Frontal cortex (tissue), 4 donors: ENCODE measurements around the gene TMEM132E. TPM values are rescaled to one million over a fixed set of nuclear protein-coding genes. Genes with fewer than 3 reads are reported as not detected.

Experiments used
- DNase-seq, 2 donors: peaks; one replicate each; pipeline ENCODE4 v3.0.0; 2012; ENCODE audit warnings: low spot score in 2 of 2
- FAIRE-seq: peaks from 2 replicates; lab custom pipeline; 2012; peaks lifted over from hg19 to GRCh38; lab: Jason Lieb, UNC
- total RNA-seq: library from RNA; depleted of rRNA; stranded (reverse); fragments of >200 nt; gene quantifications from one replicate; pipeline ENCODE4 v1.2.3, GENCODE V29; 2014
- donor health status: control.
- donor health status: control.
- donor health status: control.

The TMEM132E gene
- total RNA-seq, 1 donor from 2014 or later = 1.6 TPM

GRCh38 chr17:34567691-34568465, 11.5 kb upstream of the TMEM132E start:
- DNase-seq = no peak
- FAIRE-seq = no peak

DNA sequence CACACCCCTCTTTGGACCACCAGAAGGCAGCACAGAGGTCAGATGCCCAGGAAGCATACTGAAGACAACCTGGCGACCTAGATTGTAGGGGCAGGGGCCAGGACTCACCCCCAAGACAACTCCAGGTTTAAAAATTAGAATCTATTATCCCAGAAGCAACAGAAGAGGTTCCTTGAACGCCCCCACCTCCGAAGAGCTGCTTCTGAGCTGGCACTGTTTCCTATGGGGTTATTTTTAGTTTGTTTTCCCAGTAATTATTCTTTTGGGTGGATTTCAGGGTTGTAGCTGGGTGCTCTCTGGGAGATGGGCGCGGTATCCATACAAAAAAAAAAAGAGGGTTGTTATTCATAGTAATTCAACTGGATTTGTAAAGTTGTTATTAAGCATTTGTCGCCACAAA, 10.4 kb upstream of the TMEM132E start:
- FAIRE-seq (no peak), DNase-seq (no peak)

DNA sequence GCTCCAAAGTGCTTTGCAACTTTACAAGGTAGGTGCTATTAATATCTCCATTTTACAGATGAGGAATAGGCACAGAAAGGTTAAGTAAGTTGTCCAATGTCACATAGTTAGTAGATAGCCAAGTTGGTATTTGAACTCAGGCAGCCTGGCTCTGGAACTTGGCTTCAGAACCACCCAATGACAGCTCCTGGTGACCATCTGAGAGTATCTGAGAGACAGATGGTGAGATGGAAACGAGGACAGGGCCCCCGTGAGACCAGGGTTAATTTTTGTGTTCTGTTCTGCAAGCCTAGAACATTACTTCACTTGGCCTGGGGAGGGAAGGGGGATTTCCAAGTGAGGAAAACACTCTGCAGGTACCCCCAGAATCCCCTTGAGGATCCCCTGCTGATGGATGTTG, 9.8 kb upstream of the TMEM132E start:
- FAIRE-seq (no peak), DNase-seq (no peak)

- FAIRE-seq (no peak), DNase-seq (no peak)
Measured at GRCh38 chr17:34570506-34570905, 8.9 kb upstream of the TMEM132E start.

GRCh38 chr17:34571428-34572130, 7.8 kb upstream of the TMEM132E start:
- FAIRE-seq (no peak), DNase-seq (no peak)

DNA sequence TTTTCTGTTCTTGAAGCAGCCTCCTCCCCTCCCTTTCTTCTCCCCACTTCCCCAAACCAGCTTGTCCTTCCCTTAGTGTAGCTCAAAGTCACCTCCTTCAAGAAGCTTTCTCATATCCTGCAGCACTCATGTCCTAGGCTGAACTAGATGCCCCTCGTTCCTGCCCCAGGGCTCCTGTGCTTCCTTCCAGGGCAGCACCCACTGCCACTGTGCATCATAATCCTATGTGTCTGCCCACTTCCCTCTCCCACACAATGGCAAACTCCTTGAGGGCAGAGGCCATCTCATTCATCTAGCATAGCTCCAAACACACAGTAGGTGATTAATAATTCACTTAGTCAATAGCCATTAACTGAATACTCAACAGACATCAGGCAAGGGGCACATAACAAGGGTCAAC, 6.9 kb upstream of the TMEM132E start:
- DNase-seq = no peak
- no peak for FAIRE-seq

DNA sequence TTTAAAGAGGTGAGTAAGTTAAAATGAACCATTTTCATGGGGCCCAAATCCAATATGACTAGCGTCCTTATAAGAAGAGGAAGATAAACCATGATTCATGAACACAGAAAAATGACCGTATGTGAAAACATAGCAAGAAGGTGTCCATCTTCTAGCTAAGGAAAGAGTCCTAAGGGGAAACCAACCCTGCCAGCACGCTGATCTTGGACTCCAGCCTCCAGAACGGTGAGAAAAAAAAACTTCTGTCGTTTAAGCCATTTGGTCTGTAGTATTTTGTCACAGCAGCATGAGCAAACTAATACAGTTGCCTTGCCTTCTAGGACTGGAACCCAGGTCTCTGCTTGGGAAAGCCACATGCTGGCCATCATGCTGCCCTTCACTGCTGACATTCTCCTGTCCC, 4.2 kb upstream of the TMEM132E start:
- FAIRE-seq (no peak), DNase-seq (no peak)

- no peak for DNase-seq
- FAIRE-seq = no peak
Measured at GRCh38 chr17:34578016-34578415, 1.4 kb upstream of the TMEM132E start.

DNA sequence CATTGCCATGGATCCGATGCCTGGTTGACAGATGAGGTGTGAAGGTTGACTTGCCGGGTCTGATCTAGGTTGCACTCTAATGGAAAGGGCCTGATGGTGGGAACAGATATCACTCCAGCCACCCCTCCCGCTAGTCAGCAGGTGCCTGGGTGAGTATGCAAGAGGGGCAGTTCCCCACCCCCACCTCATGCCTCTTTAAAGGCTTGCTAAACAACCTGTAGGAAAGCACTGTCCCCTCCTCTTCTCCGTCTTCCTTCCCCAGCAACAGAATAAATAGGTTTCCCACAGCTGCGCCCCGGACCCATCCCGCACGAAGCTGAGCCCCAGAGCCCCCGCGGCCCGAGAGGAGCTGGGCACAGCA, 746 bp upstream of the TMEM132E start:
- FAIRE-seq = no peak
- no peak for DNase-seq

- DNase-seq (peak; percentile 66 to 75), FAIRE-seq (no peak)
Measured at GRCh38 chr17:34579979-34580684, 750 bp downstream of the TMEM132E start.

GRCh38 chr17:34580685-34581445, 1.5 kb downstream of the TMEM132E start:
- no peak for FAIRE-seq
- DNase-seq = peak; percentile 52 to 63

GRCh38 chr17:34581446-34582184, 2.2 kb downstream of the TMEM132E start:
- DNase-seq = peak; percentile 36 to 66
- FAIRE-seq = no peak

GRCh38 chr17:34582185-34582900, 3.0 kb downstream of the TMEM132E start:
- DNase-seq = no peak
- no peak for FAIRE-seq

DNA sequence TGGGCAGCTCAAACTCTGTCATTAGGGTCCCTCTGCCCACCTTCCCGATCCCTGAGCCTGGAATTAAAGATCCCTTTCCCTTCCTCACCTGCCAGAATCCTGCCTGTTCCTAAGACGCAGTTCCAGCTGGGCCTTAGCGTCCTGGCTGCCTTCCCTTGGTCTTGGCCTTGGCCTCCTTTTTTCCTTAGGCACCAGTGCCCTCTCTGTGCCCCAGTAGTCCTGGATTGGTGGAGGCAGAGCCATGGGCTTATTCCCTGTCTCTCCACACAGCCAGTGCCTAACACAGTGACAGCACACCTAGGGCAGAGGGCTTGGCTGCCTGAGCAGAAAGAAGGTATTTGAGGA, 3.5 kb downstream of the TMEM132E start:
- FAIRE-seq = no peak
- no peak for DNase-seq

DNA sequence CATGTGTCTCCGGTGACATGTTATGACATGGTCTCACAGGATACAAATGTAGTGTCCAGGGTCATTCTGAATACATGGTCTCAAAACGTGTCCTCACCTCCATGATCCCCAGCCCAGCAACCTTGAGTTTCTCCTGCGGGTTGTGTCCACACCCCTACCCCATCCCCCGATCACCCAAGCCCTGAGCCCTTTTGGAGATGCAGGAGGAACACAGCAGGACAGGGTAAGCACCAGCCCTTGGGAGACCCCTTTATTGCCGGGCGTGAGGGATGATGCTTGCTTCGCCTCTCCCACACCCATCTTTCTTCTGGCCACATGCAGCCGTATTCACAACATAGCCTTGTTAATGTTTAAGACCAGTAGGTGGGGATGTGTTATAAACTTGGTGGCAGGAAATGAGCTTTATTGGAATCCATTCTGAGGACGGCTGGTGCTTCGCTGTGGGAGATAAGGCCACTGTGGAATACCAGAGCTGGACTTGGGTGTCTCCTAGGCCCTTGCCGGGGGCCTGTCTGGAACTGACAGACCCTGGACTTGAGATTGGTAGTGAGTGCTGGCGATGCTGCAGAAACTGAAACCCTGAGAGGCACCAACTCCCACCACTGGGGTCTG, 5.5 kb downstream of the TMEM132E start:
- peak in 1 of 2 donors; percentile 50 for DNase-seq

DNA sequence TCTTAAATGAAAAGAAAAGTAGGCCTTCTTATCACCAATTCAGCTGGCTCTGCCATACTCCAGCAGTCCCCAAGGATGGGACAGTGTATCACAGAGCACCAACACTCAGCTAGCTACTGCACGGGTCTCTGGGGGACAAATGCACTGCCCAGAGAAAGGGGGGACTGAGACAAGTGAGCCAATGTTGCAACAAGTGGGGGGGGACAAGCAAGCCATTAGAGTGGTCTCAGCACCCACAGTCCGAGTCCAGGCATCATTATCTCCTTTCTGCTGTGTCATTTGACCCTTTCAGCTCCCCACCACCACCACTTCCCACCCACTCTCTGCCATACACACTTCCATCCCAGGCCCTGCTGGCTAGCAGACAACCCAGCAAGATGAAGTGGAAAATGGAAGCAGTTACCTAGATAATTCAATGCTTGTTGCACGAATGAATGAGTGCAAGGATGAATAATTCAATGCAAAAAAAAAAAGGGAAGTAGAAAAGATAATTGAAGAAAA, 7.0 kb downstream of the TMEM132E start:
- FAIRE-seq (no peak), DNase-seq (no peak)

More for the DNA sequence above, 5.5 kb downstream of the TMEM132E start:
- FAIRE-seq = no peak

DNA sequence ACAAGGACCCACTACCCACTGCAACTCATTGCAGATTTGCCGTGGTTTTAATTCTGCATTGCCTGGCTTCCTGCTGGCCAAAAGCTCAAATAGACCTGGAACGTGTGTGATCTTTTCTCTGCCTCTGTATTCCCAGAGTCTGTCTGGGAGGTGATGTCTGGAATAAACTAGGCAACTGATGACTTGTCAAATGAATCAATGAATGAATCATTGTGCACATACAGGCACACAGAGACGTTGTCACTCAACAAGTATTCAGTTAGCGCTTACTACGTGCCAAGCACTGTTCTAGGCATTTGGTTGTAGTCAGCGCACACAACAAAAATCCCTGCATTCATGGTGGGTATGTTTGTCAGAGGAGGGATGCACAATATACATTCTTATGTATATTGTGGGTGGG, 8.9 kb downstream of the TMEM132E start:
- DNase-seq (no peak), FAIRE-seq (no peak)
